ENCODE data around the gene SYNM.

SYNM gene

GRCh38 chr15:99176757-99177156, 71.9 kb downstream of the SYNM start:
- TF ChIP-seq SIN3A (IDR thresholded peaks at IDR 0.05; ENCODE audit: borderline replicate concordance, insufficient read depth, low read length) = no peak
- no peak for TF ChIP-seq FOXP2 (optimal IDR thresholded peaks at IDR 0.05; ENCODE audit: borderline replicate concordance, extremely low read depth, extremely low read length, insufficient read depth)
- TF ChIP-seq REST (IDR thresholded peaks at IDR 0.05; ENCODE audit: insufficient read depth in 1 of 2, low read depth in 2 of 2, low read length in 2 of 2) = no peak
- no peak for TF ChIP-seq POLR2AphosphoS5 (IDR thresholded peaks at IDR 0.05; ENCODE audit: low read depth, low read length)
- TF ChIP-seq TAF1 (IDR thresholded peaks at IDR 0.05; ENCODE audit: borderline replicate concordance, insufficient read depth, low read length) = no peak

DNA sequence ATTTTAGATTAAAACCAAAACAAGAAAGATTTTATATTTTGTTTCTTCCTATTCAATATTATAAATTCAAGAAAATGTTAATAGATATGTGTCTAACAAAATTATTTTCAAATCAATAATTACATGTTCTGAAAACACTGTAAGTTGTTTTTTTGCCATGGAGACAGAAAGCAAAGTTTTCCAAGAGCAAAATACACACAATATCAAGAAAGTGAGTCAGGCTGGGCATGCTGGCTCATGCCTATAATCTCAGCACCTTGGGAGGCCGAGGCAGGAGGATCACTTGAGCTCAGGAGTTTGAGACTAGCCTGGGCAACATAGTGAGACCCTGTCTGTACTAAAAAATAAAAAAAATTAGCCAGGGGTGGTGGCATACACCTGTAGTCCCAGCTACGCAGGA, 72.8 kb downstream of the SYNM start:
- no peak for TF ChIP-seq POLR2AphosphoS5 (IDR thresholded peaks at IDR 0.05; ENCODE audit: low read depth, low read length)
- no peak for TF ChIP-seq TAF1 (IDR thresholded peaks at IDR 0.05; ENCODE audit: borderline replicate concordance, insufficient read depth, low read length)
- no peak for TF ChIP-seq REST (IDR thresholded peaks at IDR 0.05; ENCODE audit: insufficient read depth in 1 of 2, low read depth in 2 of 2, low read length in 2 of 2)

GRCh38 chr15:99180086-99180963, 75.4 kb downstream of the SYNM start:
- TF ChIP-seq SIN3A (IDR thresholded peaks at IDR 0.05; ENCODE audit: borderline replicate concordance, insufficient read depth, low read length) = no peak
- TF ChIP-seq REST (IDR thresholded peaks at IDR 0.05; ENCODE audit: insufficient read depth in 1 of 2, low read depth in 2 of 2, low read length in 2 of 2) = no peak
- TF ChIP-seq POLR2AphosphoS5 (IDR thresholded peaks at IDR 0.05; ENCODE audit: low read depth, low read length) = no peak
- TF ChIP-seq TAF1 (IDR thresholded peaks at IDR 0.05; ENCODE audit: borderline replicate concordance, insufficient read depth, low read length) = no peak
- no peak for TF ChIP-seq FOXP2 (optimal IDR thresholded peaks at IDR 0.05; ENCODE audit: borderline replicate concordance, extremely low read depth, extremely low read length, insufficient read depth)

- no peak for TF ChIP-seq TAF1 (IDR thresholded peaks at IDR 0.05; ENCODE audit: borderline replicate concordance, insufficient read depth, low read length)
Measured at GRCh38 chr15:99180964-99181306, 76.1 kb downstream of the SYNM start.

DNA sequence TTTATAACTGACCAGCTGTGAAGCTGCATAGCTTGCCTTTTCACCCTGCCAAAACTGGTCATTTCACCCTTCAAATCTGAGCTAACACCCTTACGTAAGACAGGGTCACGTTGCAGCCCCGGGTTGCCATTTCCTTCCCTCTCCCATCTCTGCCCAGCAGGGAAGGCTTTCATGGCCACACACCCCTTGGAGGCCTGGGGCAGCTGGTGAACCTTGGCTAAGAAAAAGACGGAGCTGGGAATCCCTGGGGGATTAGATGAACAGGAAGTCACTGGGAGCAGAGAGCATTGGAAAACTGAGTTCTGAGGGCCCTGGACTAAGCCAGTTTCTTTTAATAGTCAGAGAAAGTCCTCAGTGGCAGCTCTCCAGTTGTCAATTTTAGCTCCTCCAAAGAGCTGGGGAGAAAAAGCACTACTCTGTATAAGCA, 76.7 kb downstream of the SYNM start:
- TF ChIP-seq POLR2AphosphoS5 (IDR thresholded peaks at IDR 0.05; ENCODE audit: low read depth, low read length) = no peak
- no peak for TF ChIP-seq TAF1 (IDR thresholded peaks at IDR 0.05; ENCODE audit: borderline replicate concordance, insufficient read depth, low read length)

DNA sequence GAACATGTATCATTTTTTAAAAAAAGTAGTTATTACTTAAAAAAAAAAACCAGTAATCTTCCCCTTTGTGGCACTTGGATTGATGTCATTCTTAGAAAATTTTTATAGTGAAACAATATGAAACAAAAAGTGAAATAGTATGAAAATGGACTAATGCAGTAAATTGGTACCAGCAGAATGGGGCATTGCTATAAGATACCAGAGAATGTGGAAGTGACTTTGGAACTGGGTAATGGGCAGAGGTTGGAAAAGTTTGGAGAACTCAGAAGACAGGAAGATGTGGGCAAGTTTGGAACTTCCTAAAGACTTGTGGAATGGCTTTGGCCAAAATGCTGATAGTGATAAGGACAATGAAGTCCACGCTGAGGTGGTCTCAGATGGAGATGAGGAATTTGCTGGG, 77.9 kb downstream of the SYNM start:
- TF ChIP-seq REST (IDR thresholded peaks at IDR 0.05; ENCODE audit: insufficient read depth in 1 of 2, low read depth in 2 of 2, low read length in 2 of 2) (no peak), SIN3A (IDR thresholded peaks at IDR 0.05; ENCODE audit: borderline replicate concordance, insufficient read depth, low read length) (no peak), TAF1 (IDR thresholded peaks at IDR 0.05; ENCODE audit: borderline replicate concordance, insufficient read depth, low read length) (no peak), FOXP2 (optimal IDR thresholded peaks at IDR 0.05; ENCODE audit: borderline replicate concordance, extremely low read depth, extremely low read length, insufficient read depth) (no peak), POLR2AphosphoS5 (IDR thresholded peaks at IDR 0.05; ENCODE audit: low read depth, low read length) (no peak)

All from PFSK-1 (cell line).